SK-N-SH (cell line): ENCODE results near the gene ADK. TPM values are rescaled to one million over a fixed set of nuclear protein-coding genes. Genes with fewer than 3 reads are reported as not detected.

Experiments used
- CTCF ChIA-PET: fragments of 300-600, 350-600 bp; formaldehyde crosslinking; extraction: SDS; loops from one replicate; lab custom pipeline; 2021; lab: Yijun Ruan, JAX
- POLR2A ChIA-PET: fragments of 350-600 bp; sonication (Branson Sonifier 250); formaldehyde crosslinking; extraction: SDS; loops from one replicate; lab custom pipeline; 2020; ENCODE audit warnings: antibody characterized with exemption, inconsistent platforms; lab: Yijun Ruan, JAX
- DNase-seq: peaks from one replicate; pipeline ENCODE4 v3.0.0; 2012
- H2AFZ ChIP-seq: fragments of 200-600 bp; sonication (generic); 2 replicates; pipeline ENCODE4 v1.8.1; 2016; ENCODE audit warnings: antibody characterized with exemption, mild to moderate bottlenecking, low read depth
- H3F3A ChIP-seq: fragments of 200-600 bp; sonication (generic); replicated peaks from 2 replicates; pipeline ENCODE3; 2016; ENCODE audit warnings: antibody characterized with exemption, mild to moderate bottlenecking; ENCODE audit not compliant: insufficient read depth
- H3K27ac ChIP-seq, 2 experiments: fragments of 200-500 bp in 1 of 2; fragments of 200-600 bp in 1 of 2; sonication (Bioruptor generic) in 1 of 2; sonication (generic), shearing (Covaris generic) in 1 of 2; 2 replicates each; pipeline versions ENCODE4 v1.5.1 to v1.6.1; 2014 to 2016; ENCODE audit warnings: low read depth in 2 of 2, inconsistent platforms in 1 of 2, low read length in 1 of 2, mild to moderate bottlenecking in 1 of 2, mixed read lengths in 1 of 2
- H3K27me3 ChIP-seq: fragments of 200-600 bp; sonication (generic), shearing (Covaris generic); 2 replicates; pipeline ENCODE4 v1.6.1; 2016; ENCODE audit warnings: mixed run types; ENCODE audit not compliant: insufficient read depth
- H3K36me3 ChIP-seq, 2 experiments: fragments of 200-500 bp in 1 of 2; fragments of 200-600 bp in 1 of 2; sonication (Bioruptor generic) in 1 of 2; sonication (generic) in 1 of 2; replicated peaks in 1 of 2; 2 replicates each; pipeline versions ENCODE3 to v1.5.1; 2014 to 2016; ENCODE audit warnings: low read length in 1 of 2, mild to moderate bottlenecking in 1 of 2; ENCODE audit not compliant: insufficient read depth in 2 of 2, control insufficient read depth in 1 of 2
- H3K4me1 ChIP-seq, 2 experiments: fragments of 200-500 bp in 1 of 2; fragments of 200-600 bp in 1 of 2; sonication (Bioruptor generic) in 1 of 2; sonication (generic), shearing (Covaris generic) in 1 of 2; 2 replicates each; pipeline versions ENCODE4 v1.5.1 to v1.6.1; 2014 to 2016; ENCODE audit warnings: low read depth in 1 of 2, low read length in 1 of 2, mixed run types in 1 of 2; ENCODE audit not compliant: insufficient read depth in 2 of 2, control insufficient read depth in 1 of 2
- H3K4me2 ChIP-seq: fragments of 200-600 bp; sonication (generic), shearing (Covaris generic); 2 replicates; pipeline ENCODE4 v1.6.1; 2017; ENCODE audit warnings: mixed run types
- H3K4me3 ChIP-seq, 2 experiments: fragments of 200-500 bp in 1 of 2; fragments of 200-600 bp in 1 of 2; sonication (Bioruptor generic) in 1 of 2; sonication (generic), shearing (Covaris generic) in 1 of 2; 2 replicates each; pipeline versions ENCODE4 v1.5.1 to v1.8.1; 2014 to 2016; ENCODE audit warnings: low read depth in 2 of 2, inconsistent platforms in 1 of 2, low read length in 1 of 2, mild to moderate bottlenecking in 1 of 2, mixed read lengths in 1 of 2, moderate library complexity in 1 of 2
- H3K79me2 ChIP-seq: fragments of 200-600 bp; sonication (generic); 2 replicates; pipeline ENCODE4 v1.8.1; 2017; ENCODE audit warnings: mild to moderate bottlenecking; ENCODE audit not compliant: insufficient read depth
- H3K9ac ChIP-seq: fragments of 200-600 bp; sonication (generic); 2 replicates; pipeline ENCODE4 v1.6.1; 2017; ENCODE audit warnings: mixed run types
- H3K9me2 ChIP-seq: fragments of 200-600 bp; sonication (generic); 2 replicates; pipeline ENCODE4 v1.6.1; 2017; ENCODE audit warnings: mixed run types
- H3K9me3 ChIP-seq: fragments of 200-600 bp; sonication (generic); 2 replicates; pipeline ENCODE4 v1.6.1; 2017; ENCODE audit warnings: mixed run types, mild to moderate bottlenecking, moderate library complexity
- H4K20me1 ChIP-seq: fragments of 200-600 bp; sonication (generic); 2 replicates; pipeline ENCODE4 v1.6.1; 2017; ENCODE audit warnings: mild to moderate bottlenecking, mixed run types; ENCODE audit not compliant: insufficient read depth
- EP300 ChIP-seq, 2 experiments: IDR thresholded peaks; 2 replicates each; pipeline versions ENCODE4 v1.4.0 to v1.6.1; 2012; ENCODE audit warnings: borderline replicate concordance in 1 of 2, low read depth in 1 of 2, low read length in 1 of 2
- EZH2phosphoT487 ChIP-seq: fragments of 200-600 bp; sonication (generic); IDR thresholded peaks from 2 replicates; pipeline ENCODE4 v1.6.1; 2017; ENCODE audit warnings: low read depth, mixed run types, mild to moderate bottlenecking, antibody characterized with exemption, moderate library complexity, borderline replicate concordance
- FOXJ3 ChIP-seq: sonication (generic); formaldehyde crosslinking; IDR thresholded peaks from 2 replicates; pipeline ENCODE4 v1.5.1; 2020; ENCODE audit warnings: mild to moderate bottlenecking, missing genetic modification reagents
- FOXM1 ChIP-seq: IDR thresholded peaks from 2 replicates; pipeline ENCODE4 v1.4.0; 2012; ENCODE audit warnings: low read depth, mild to moderate bottlenecking
- GABPA ChIP-seq: IDR thresholded peaks from 2 replicates; pipeline ENCODE4 v1.4.0; 2012; ENCODE audit warnings: low read depth, mild to moderate bottlenecking
- IRF3 ChIP-seq: fragments of 150-350 bp; IDR thresholded peaks from 2 replicates; pipeline ENCODE4 v1.6.1; 2016; ENCODE audit warnings: mild to moderate bottlenecking, low read depth, low read length
- MEF2A ChIP-seq: IDR thresholded peaks from 2 replicates; pipeline ENCODE4 v1.4.0; 2012; ENCODE audit warnings: low read depth, borderline replicate concordance
- MXI1 ChIP-seq: IDR thresholded peaks from 2 replicates; pipeline ENCODE4 v1.6.1; 2012; ENCODE audit warnings: mild to moderate bottlenecking, low read depth, low read length, improper control_type of control experiment
- NFIC ChIP-seq: IDR thresholded peaks from 2 replicates; pipeline ENCODE4 v1.4.0; 2012; ENCODE audit warnings: borderline replicate concordance
- NRF1 ChIP-seq: IDR thresholded peaks from 2 replicates; pipeline ENCODE4 v1.6.1; 2012; ENCODE audit warnings: low read depth, mild to moderate bottlenecking, low read length
- PBX3 ChIP-seq: IDR thresholded peaks from 2 replicates; pipeline ENCODE4; 2012
- RAD21 ChIP-seq: IDR thresholded peaks from 2 replicates; pipeline ENCODE4 v1.6.1; 2012; ENCODE audit warnings: mild to moderate bottlenecking, low read length
- RCOR1 ChIP-seq: fragments of 150-350 bp; IDR thresholded peaks from 2 replicates; pipeline ENCODE4 v1.6.1; 2017; ENCODE audit warnings: antibody characterized with exemption, low read length
- RFX5 ChIP-seq: IDR thresholded peaks from 2 replicates; pipeline ENCODE4 v1.6.1; 2012; ENCODE audit warnings: mild to moderate bottlenecking, improper control_type of control experiment, low read length
- RXRA ChIP-seq: IDR thresholded peaks from 2 replicates; pipeline ENCODE4 v1.4.0; 2012; ENCODE audit warnings: low read depth, mild to moderate bottlenecking, borderline replicate concordance
- TAF1 ChIP-seq: IDR thresholded peaks from 2 replicates; pipeline ENCODE4 v1.6.1; 2012; ENCODE audit warnings: low read depth, mild to moderate bottlenecking, low read length, moderate library complexity, borderline replicate concordance
- USF2 ChIP-seq: fragments of 150-350 bp; IDR thresholded peaks from 2 replicates; pipeline ENCODE4 v1.6.1; 2017; ENCODE audit warnings: antibody characterized with exemption, low read length, low read depth, borderline replicate concordance
- WGBS: methylation state at CpG from one replicate; pipeline ENCODE4 v1.1.6; 2017; ENCODE audit warnings: low lambda C conversion rate; 5-methylcytosine and 5-hydroxymethylcytosine counted together
- polyA plus RNA-seq, 3 experiments: library from polyadenylated mRNA; depleted of rRNA; stranded (reverse); fragments of >200 nt; gene quantifications; 2 replicates each; pipeline ENCODE4 v1.2.3, GENCODE V29; 2012

The ADK gene
- polyA plus RNA-seq, 1 of the 3 experiments (the other 2 are of a cell fraction) = 25.1 TPM

GRCh38 chr10:74460812-74461211, 309.8 kb downstream of the ADK start:
- ChIA-PET CTCF (interaction anchor here (0.6 to 1.4 kb wide), 3 partner anchors 9 to 240 kb away, joined by 3 read pairs; no protein-coding TSS in a partner anchor), POLR2A (no interaction called here)
- H3K27ac ChIP-seq = peak overlapping the region; percentile 30 to 62; a peak in 3 of 4 replicates
- H2AFZ ChIP-seq = peak overlapping the region; percentile 50; the same call in 1 of the 2 replicates
- H3K9me2 ChIP-seq = no peaks in the 10 kb centered on the region
- H3F3A ChIP-seq = peaks cover 12% of the 10 kb centered on the region
- no peaks in the 10 kb centered on the region for H4K20me1 ChIP-seq
- TF ChIP-seq IRF3 (no peak), RXRA (no peak), PBX3 (no peak), RCOR1 (no peak), USF2 (no peak), GABPA (no peak), FOXM1 (no peak)
- no peak overlapping the region for H3K4me2 ChIP-seq
- peaks cover 0 to 9% of the 10 kb centered on the region in 2 experiments; a peak in 2 of 4 replicates for H3K4me1 ChIP-seq
- H3K27me3 ChIP-seq = no peaks in the 10 kb centered on the region
- no peaks in the 10 kb centered on the region for H3K9me3 ChIP-seq
- H3K9ac ChIP-seq = peak overlapping the region; percentile 0; the same call in 1 of the 2 replicates
- H3K4me3 ChIP-seq = no peak overlapping the region; a peak in 1 of 4 replicates
- 61% methylated on average over 1 of the region's 1 CpG for WGBS
- H3K36me3 ChIP-seq = peaks cover 0 to 3% of the 10 kb centered on the region in 2 experiments
- no peak for DNase-seq
- no peaks in the 10 kb centered on the region for H3K79me2 ChIP-seq

GRCh38 chr10:74474022-74474713, 323.1 kb downstream of the ADK start:
- Histone ChIP-seq H2AFZ (no peak overlapping the region), H3K4me2 (no peak overlapping the region), H3K4me3 (no peak overlapping the region), H3K36me3 (peaks cover 0 to 5% of the 10 kb centered on the region in 2 experiments), H3K27me3 (no peaks in the 10 kb centered on the region), H3K79me2 (peaks cover 12% of the 10 kb centered on the region; the same call in 1 of the 2 replicates), H3K27ac (no peak overlapping the region), H4K20me1 (no peaks in the 10 kb centered on the region), H3K4me1 (no peaks in the 10 kb centered on the region), H3K9me2 (no peaks in the 10 kb centered on the region), H3K9me3 (no peaks in the 10 kb centered on the region), H3K9ac (no peak overlapping the region), H3F3A (no peaks in the 10 kb centered on the region)
- TF ChIP-seq FOXJ3 (CRISPR knock-in tag) (no peak), EZH2phosphoT487 (no peak), TAF1 (no peak), FOXM1 (no peak), GABPA (no peak), NRF1 (no peak), PBX3 (no peak), MXI1 (no peak), USF2 (no peak), RAD21 (no peak), EP300 (IDR thresholded peaks at IDR 0.05; ENCODE audit: borderline replicate concordance in 1 of 2, low read depth in 1 of 2, low read length in 1 of 2) (no peak), NFIC (no peak), RFX5 (no peak), MEF2A (no peak)
- ChIA-PET CTCF (no interaction called here), POLR2A (no interaction called here)
- 96% methylated on average over 7 of the region's 7 CpGs for WGBS
- DNase-seq = no peak
